HG03280 (cell line): ENCODE measurements around the gene P3H3.
"Not testable (repeated sequence)": the region's sequence is repeated elsewhere in the genome, so short reads cannot be mapped to it uniquely, and the experiment has no call there.

ENCODE experiments used
- ATAC-seq: cut with Tn5 transposase; IDR thresholded peaks from one replicate; pipeline ENCODE4 v1.9.1; 2021; ENCODE audit warnings: mild to moderate bottlenecking, moderate library complexity; ENCODE audit not compliant: unreplicated experiment

Gene P3H3

DNA sequence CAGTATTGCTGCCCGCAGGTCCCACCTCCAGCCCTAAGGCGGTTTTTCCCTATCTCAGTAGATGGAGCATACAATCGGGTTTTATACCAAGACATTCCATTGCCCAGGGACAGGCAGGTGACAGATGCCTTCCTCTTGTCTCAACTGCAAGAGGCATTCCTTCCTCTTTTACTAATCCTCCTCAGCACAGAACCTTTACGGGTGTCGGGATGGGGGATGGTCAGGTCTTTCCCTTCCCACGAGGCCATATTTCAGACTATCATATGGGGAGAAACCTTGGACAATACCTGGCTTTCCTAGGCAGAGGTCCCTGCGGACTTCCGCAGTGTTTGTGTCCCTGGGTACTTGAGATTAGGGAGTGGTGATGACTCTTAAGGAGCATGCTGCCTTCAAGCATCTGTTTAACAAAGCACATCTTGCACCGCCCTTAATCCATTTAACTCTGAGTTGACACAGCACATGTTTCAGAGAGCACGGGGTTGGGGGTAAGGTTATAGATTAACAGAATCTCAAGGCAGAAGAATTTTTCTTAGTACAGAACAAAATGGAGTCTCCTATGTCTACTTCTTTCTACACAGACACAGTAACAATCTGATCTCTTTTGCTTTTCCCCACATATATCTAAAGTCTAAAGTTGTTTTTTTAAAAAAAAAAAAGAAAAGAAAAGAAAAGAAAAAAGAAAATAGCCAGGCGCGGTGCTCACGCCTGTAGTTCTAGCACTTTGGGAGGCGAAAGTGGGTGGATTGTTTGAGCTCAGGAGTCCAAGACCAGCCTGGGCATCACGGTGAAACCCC lies 58.2 kb downstream of the P3H3 start:
- ATAC-seq: not testable (repeated sequence)

DNA sequence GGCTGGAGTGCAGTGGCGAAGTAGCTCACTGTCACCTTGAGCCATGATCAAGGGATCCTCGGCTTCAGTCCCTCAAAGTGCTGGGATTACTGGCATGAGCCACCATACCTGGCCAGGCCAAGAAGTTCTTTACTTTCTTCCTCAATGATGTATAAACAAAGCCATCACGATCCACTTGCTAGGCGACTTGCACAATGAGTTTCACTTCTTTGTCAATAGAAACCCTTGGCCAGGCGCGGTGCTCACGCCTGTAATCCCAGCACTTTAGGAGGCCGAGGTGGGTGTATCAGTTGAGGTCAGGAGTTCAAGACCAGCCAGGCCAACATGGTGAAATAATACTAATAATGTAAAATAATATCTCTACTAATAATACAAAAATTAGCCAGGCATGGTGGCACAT lies 59.3 kb downstream of the P3H3 start:
- no peak for ATAC-seq

DNA sequence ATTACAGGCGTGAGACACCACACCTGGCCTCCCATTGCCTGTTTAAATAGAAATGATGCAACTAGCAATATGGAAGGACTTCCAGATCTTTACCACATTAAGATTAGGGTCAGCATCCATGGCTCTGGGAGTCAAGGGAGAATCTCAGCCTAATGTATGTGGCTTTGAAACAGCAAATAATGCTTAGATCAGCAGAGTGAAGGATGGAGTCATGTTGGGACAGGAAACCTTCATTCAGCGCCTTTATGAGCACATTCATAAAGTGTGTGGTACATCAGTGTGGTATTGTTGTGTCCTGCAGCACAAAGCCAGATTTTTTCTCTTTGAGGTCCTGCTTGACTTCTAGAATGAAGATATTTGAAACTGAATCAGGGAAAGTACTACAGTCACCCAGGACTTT lies 60.2 kb downstream of the P3H3 start:
- ATAC-seq: no peak

DNA sequence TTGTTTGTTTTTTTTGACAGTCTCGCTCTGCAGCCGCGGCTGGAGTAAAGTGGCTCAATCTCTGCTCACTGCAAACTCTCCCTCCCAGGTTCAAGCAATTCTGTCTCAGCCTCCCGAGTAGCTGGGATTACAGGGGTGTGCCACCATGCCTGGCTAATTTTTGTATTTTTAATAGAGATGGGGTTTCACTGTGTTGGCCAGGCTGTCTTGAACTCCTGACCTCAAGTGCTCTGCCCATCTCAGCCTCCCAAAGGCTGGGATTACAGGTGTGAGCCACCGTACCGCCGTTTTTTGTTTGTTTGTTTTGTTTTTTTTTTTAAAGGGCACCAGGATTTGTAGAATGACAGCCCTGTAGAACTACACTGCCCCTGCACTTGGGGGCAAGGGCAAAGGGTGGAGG lies 60.6 kb downstream of the P3H3 start:
- not testable (repeated sequence) for ATAC-seq
